Activated CD8-positive, alpha-beta memory T cell treated with anti-CD3 and anti-CD28 coated beads, Interleukin-2, amount 50 U/mL, for 48 hours (primary cell): ENCODE results near the gene MYO7A.

Source experiments
- DNase-seq: peaks from one replicate; pipeline ENCODE4 v3.0.0-alpha.2; 2020

Gene MYO7A

DNA sequence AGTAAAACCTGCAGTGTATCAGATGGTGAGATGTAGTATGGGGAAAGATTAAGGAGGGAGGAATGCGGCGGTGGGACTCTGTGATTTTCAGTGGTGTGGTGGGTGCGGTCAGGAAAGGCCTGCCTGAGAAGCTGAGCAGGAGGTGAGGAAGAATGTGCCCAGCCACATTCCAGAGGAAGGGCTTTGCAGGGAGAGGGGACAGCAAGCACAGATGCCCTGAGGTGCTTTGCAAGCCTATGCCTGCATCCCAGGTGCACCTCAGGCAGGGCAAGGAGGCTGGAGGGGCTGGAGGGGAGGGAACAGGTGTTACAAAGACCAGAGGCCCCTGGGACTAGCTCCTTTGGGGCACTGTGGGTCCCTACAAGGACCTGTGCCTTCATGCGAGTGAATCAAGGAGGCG is 42.1 kb downstream of the MYO7A start:
- DNase-seq: no peak

DNA sequence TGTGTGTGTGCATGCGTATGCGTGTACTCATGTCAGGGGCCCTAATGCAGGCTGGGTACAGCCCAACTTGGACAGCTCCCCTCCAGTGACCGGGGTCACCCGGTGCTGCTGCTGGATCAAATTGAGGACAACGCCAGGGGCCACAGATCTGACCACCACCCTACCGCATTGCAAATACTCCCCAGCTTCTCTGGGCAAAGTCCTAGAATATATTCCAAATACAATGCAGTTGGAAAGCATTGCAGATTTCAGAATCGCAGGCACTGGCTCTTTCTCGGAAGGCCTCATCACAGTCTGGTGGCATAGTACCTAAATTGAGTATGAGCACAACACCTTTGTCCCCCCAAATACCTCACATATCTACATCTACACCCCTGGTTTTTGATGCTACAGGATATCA is 43.2 kb downstream of the MYO7A start:
- no peak for DNase-seq

DNA sequence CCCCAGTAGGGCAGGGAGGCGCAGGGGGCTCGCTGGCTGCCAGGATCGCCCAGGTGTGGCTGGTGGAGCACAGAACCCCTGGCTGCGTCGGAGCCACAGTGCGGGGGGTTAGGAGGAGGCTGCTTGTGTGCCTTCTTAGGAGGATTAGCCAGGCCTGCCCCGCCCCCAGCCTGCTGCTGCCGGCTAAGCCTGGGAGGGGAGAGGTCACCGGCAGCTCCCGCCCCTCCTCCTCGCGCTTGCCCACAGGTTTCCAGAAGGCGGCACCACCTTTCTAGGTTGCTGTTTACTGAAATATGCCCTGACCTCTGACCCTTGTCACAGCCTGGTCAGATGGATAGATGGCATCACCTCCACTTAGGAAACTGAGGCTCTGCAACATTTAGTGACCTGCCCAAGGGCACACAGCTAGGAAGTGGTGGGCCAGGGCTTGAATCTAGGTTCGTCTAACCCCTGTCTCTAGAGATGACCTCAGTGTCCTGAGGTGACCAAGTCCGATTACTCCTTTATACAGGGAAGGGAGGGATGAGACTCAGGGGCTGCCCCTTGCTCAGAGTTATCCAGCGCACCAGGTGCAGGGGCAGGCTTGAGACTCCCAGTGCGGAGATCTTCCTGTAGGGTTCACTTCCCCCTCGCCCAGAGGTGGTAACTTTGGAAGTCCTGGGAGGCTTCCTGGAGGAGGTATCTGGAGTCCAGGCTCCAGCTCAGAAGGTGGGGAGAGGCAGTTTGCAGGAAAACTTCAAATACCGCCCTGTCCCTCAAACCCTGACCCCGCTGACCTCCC is 44.0 kb downstream of the MYO7A start:
- DNase-seq: no peak

DNA sequence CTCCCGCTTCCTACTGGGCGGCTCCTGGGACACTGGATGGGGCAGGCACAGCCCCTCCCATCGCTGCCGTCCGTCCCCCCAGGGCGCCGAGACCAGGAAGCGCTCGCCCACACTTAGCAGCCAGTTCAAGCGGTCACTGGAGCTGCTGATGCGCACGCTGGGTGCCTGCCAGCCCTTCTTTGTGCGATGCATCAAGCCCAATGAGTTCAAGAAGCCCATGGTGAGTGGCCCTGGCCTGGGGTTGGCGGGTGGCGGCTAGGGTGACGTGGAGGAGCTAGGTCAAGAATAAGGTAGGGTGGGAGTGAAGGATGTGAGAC is 44.6 kb downstream of the MYO7A start:
- no peak for DNase-seq

DNA sequence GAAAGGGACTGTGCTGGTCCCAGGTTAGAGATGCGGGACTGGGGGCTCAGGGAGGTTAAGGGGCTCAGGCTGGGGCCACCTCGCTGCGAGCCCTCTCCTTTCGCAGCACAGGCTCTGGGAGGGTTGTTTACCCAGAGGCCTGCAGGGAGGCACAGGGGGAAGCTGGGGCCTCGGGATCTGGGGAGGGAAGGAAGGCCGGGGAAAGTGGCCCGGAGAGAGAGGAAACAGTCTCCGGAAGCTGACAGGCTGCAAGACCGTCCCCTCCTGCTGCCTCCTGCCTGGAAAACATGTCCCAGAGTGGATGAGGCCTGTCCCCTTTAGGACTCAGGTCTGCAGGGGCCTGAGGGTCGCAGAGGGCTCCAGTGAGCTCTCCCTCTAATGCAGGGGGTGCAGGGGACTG is 45.4 kb downstream of the MYO7A start:
- no peak for DNase-seq

DNA sequence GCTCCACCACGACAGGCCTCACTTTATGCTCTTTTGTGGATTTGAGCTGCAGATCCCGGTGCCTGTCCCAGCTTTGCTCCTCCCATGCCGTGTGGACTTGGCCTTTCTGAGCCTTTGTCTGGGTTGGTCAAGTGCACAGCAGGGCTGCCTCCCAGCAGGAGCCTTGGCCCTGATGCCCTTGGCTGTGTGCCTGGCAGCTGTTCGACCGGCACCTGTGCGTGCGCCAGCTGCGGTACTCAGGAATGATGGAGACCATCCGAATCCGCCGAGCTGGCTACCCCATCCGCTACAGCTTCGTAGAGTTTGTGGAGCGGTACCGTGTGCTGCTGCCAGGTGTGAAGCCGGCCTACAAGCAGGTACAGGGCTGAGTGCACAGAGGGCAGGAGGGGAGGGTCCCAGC is 46.5 kb downstream of the MYO7A start:
- DNase-seq: no peak

DNA sequence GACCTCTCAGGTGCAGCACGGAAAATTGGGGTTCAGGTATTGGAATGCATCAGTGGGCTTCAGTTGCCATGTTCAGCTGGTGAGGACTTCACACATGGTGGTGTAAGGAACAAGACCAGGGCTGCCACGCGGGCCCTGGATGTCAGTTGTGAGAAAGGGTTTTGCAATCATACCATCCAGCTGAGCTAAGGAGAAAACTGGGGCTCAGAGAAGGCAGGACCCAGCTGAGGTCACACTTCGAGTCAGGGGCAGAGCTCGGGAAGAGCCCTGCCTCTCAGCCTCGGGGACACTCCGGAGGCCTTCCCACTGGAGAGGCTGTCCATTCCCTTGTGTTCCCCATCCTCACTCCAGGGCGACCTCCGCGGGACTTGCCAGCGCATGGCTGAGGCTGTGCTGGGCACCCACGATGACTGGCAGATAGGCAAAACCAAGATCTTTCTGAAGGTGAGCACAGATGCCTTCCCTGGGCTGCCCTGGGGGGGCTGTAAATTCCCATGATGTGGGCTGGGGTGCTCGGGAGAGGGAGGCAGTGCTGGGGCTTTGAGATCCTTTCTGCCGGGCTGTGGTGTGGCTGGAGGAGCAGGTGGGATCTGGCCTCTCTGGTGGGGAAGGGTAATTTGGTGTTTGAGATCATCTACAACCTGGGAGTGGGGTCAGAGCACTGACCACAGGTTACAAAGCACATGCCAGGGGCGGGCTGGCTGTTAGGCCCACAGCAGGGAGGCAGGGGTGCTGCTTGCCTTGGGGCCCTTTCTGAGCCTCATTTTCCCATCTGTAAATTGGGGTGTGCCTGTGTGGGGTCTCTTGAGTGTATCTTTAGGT is 47.2 kb downstream of the MYO7A start:
- DNase-seq: no peak

DNA sequence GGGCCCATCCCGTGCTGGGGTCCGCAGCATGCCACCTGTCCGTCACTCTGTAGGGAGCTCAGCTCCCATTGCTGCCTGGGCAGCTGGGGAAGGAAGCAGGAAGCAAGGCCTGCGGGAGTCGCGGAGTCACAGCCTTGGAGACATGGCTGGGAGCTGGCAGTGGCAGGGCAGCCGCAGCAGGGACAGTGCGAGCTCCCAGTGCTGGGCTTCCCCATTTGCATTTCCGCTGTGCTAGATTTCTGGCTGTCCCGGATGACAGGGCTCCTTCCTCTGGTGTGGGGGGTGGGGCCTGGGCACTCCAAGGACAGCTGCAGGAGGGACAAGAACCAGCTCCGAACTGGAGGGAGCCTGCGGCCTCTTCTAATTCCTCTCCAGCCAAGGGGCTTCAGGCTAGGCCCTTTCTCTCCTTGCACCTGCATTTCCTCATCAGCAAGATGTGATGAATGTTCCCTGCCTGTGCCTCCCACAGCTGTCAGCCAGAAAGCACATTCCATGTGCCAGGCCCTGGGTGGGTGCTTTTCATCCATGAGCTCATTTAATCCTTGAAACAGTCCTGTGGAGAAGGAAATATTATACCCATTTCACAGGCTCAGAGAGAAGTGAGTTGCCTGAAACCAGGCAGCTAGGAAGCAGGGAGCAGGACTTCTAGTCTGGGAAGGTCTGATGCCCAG is 48.0 kb downstream of the MYO7A start:
- no peak for DNase-seq

DNA sequence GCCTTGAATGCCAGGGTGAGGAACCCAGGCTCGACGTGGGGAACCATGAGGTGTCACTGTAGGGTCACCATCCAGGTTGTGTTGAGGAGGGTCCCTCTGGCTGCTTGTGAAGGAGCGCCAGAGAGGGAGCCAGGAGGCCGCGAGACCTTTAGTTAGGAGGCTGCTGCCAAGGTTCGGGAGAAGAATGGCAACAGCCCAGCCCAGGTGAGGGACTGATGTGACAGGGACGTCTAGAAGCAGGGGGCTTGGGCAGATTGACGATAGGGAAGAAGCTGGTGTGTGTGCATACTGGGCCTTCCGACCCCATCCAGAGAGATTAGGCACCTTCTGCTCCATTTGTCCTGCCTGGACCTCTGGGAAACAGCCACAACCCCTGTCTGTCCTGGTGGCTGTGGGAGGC is 49.0 kb downstream of the MYO7A start:
- DNase-seq: no peak

DNA sequence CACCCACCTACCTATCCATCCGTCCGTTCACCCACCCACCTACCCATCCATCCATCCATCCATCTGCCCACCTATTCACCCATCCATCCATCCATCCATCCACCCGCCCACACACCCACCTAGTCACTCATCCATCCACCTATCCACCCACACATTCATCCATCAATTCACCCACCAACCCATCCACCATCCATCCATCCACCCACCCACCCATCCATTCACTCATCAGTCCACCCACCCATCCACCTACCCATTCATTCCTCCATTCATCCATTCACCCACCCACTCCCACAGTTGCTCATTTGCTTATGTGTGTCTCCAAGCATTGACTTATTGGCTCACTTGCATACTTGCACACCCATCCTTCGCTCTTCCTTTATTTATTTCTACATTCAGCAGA is 50.1 kb downstream of the MYO7A start:
- DNase-seq: no peak

DNA sequence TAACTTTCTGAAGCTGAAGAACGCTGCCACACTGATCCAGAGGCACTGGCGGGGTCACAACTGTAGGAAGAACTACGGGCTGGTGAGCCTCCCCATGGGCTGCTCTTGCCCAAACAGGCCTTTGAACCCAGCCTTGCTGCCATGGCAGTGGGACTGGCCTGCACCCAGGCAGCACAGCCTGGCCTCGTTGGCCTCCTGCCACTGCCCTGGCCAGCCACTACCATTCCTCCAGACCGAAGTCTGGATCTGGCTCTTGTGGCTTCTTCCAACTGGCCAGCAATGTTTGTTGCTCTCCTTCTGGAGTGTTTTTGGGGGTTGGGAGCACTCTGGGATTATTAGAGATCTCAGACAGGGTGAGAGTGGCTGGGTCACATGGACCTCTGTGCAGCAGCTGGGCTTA is 51.0 kb downstream of the MYO7A start:
- no peak for DNase-seq

DNA sequence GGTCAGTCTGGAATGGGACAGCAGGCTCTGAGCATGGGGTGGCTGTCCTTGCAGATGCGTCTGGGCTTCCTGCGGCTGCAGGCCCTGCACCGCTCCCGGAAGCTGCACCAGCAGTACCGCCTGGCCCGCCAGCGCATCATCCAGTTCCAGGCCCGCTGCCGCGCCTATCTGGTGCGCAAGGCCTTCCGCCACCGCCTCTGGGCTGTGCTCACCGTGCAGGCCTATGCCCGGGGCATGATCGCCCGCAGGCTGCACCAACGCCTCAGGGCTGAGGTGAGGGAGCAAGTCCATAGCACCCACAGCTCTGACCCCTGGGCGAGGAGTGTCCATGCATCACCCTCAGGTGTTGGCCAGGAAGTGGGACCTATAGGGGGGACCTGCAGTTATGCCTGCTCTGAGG is 51.6 kb downstream of the MYO7A start:
- no peak for DNase-seq

DNA sequence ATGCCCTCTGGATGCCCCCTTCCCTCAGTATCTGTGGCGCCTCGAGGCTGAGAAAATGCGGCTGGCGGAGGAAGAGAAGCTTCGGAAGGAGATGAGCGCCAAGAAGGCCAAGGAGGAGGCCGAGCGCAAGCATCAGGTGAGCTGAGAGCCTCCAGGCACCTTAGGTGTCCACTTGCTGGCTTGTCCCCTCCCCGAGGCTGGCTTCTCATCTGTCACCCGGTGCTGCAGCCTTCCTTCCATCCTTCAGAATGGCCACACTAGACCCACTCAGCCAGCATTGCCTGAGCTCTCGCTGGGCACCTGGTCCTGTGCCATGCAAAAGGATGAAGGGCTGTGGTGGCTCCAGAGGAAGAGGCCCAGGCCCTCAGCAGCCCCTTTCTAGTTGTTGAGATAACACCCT is 52.3 kb downstream of the MYO7A start:
- no peak for DNase-seq

DNA sequence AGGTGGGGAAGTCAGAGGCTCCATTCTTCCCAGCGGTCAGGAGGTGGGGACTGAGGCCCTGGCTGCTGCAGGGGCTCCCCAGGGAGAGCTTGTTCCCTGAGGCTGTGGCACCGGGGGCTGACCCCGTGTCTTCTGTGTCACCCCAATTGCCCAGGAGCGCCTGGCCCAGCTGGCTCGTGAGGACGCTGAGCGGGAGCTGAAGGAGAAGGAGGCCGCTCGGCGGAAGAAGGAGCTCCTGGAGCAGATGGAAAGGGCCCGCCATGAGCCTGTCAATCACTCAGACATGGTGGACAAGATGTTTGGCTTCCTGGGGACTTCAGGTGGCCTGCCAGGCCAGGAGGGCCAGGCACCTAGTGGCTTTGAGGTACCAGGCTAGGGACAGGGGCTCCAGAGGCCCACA is 53.2 kb downstream of the MYO7A start:
- DNase-seq: no peak

DNA sequence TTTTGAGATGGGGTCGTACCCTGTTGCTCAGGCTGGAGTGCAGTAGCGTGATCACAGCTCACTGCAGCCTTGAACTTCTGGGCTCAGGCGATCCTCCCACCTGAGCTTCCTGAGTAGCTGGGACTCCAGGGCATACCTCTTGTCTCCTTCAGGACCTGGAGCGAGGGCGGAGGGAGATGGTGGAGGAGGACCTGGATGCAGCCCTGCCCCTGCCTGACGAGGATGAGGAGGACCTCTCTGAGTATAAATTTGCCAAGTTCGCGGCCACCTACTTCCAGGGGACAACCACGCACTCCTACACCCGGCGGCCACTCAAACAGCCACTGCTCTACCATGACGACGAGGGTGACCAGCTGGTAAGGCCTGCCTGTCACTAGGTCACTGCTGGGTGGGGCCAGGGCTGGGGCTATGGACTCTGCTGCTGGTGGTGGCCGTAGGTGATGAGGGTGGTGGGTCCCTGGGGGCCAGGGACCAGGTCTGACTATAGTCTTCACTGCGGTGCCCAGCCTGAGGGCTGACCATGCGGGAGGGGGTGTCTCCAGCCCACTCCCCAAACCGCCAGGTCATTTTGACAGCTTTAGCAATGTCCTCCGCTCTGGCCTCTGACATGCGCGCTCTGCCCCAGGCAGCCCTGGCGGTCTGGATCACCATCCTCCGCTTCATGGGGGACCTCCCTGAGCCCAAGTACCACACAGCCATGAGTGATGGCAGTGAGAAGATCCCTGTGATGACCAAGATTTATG is 53.9 kb downstream of the MYO7A start:
- no peak for DNase-seq

DNA sequence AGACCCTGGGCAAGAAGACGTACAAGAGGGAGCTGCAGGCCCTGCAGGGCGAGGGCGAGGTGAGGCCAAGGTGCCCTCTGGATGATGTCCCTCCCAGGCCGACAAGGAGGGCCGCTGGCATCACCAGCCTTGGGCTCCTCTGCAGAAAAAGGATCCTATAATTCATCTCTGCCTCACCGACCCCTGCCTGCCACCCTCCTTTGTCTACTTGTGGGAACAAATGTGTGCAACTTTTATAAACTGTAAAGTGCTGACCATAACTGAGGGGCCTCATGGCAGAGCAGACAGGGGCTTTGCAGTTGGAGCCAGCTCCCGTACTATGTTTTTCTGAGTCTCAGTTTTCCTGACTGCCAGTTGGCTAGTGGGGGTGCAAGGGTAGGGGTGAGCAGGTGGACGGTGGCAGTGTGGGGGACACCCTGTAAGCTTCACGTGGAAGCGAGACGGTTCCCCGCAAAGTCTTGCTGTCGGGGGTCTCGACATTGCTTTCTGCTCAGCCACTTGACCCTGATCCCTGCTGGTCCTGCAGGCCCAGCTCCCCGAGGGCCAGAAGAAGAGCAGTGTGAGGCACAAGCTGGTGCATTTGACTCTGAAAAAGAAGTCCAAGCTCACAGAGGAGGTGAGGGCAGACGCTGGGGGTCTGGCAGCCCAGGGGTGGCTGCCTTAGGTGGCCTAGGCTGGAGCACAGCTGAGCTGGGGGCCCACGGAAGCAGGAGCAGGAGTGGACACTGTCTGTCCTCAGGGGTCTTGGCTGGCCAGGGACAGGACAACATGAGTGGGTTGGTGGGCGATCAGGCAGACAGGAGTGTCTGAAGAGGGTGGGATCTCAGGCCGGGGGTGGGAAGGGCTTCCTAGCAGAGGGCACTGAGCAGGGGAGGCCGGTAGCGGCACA is 54.7 kb downstream of the MYO7A start:
- DNase-seq: no peak

DNA sequence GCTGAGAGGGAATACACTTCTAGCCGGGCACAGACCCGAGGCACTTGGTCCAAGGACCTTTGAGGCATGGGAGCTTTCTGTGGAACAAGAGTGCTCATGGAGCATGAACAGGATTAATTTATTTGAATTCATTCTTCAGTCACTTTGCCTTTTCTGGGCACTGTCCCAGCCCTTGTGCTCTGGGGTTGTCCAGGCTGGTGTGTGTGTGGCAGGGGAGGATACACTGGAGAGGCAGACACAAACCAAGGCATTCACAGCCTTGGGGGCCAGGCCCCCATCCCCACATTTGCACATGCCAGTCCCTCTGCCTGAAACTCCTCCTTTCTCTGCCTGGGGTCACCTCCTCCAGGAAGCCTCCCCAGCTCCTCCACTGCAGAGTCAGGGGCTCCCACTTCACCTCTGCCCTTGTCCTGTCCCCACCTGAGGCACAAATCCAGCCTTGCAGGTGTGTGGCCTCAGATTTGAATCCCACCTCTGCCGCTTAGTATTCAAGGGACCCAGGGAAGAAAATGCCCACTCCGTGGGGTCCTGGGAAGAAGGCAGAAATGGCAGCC is 55.5 kb downstream of the MYO7A start:
- no peak for DNase-seq

DNA sequence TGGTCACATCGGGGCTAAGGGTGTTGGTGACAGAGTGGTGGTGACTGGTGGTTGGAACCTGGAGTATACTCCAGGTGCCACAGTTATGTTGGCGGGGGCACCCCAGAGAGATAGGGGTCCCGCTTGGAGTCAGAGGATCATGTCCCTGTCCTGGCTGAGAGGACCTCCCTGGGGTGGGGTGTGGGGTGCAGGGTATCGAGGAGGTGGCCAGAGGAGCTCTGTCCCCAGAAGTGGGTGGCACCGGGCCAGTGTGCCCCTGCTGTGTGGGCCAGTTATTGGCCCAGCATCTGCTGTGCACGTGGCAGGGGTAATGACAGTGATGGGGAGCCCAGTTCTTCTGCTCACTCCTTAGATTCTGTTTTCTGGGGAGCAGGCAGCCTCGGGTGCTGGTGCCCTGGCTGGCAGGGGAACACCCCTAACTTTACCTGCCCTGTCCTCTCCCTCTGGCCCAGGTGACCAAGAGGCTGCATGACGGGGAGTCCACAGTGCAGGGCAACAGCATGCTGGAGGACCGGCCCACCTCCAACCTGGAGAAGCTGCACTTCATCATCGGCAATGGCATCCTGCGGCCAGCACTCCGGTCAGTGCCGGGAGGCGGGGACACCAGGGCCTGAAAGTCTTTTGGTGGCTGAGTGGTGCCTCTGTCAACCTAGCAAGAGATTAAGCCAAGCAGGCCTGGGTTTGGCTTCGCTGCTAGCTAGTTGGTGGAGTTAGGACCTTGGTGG is 56.3 kb downstream of the MYO7A start:
- no peak for DNase-seq

DNA sequence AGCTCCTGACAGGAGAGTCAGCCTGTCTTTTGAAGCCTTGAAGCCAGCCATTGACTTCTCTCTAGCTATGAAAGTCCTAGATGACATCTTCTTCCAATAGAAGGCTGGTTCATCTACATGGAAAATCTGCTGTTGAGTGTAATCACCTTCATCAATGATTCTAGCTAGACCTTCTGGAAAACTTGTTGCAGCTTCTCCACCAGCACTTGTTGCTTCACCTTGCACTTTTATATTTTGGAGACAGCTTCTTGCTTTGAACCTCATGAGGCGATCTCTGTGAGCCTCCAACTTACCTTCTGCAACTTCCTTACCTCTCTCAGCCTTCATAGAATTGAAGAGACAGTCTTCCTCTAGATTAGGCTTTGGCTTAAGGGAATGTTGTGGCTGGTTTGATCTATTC is 58.3 kb downstream of the MYO7A start:
- no peak for DNase-seq

DNA sequence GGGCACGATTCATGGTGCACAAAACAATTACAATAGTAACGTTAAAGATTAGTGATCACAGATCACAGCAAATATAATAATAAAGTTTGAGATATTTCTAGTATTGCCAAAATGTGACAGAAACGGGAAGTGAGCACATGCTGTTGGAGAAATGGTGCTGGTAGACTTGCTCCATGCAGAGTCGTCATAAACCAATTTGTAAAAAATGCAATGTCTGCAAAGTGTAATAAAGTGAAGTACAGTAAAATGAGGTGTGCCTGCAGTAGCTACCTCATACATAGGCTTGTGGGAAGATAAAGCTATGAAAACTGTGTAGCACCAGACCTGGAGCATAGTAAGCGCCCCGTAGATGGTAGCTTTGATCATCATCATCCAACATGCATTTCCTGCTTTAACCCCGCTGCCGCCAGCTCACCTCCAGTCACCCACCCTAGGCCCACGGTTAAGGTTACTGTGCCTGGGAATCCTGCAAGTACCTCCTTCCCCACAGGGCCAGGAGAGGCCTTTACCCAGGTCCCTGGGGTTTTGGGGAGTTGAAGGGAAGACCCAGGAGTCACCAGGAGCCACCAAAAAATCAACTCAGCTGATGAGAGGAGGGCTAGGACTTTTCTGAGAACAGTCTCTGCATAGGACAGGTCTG is 59.2 kb downstream of the MYO7A start:
- no peak for DNase-seq
